OCI-LY7 (cell line): Measurements from ENCODE around the gene VWA5B1.

Experiments used
- CTCF ChIP-seq: fragments of 200-600 bp; sonication (generic); conservative IDR thresholded peaks from 2 replicates; pipeline ENCODE4 v1.5.1; 2014; ENCODE audit warnings: mild to moderate bottlenecking, antibody characterized with exemption, low read length, moderate library complexity, mixed read lengths
- EZH2phosphoT487 ChIP-seq: fragments of 200-600 bp; sonication (generic); IDR thresholded peaks from 2 replicates; pipeline ENCODE4 v1.6.1; 2018; ENCODE audit warnings: low read depth, borderline replicate concordance, mild to moderate bottlenecking, mixed run types, antibody characterized with exemption, low read length, moderate library complexity, mixed read lengths

- no peak for TF ChIP-seq EZH2phosphoT487
- no peak for TF ChIP-seq CTCF
Measured at GRCh38 chr1:20351911-20352701, 61.4 kb downstream of the VWA5B1 start.
